ENCODE measurements around the gene IL36A.

Gene IL36A

DNA sequence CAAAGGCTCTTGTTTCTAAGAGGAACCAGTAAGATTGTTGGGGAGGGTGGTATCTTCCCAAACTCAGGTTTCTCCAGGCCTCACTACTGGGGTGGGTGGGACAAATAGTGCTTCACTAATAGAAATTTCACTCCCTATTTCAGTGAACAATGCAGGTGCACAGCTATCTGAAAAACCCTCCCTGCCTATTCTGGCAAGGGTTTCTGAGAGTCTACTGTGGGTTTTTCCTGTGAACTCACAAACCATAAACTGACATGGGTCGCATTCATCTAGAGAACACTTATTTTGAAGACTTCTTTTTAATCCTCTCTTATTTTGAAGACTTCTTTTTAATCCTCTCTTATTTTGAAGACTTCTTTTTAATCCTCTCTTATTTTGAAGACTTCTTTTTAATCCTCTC, 4.4 kb downstream of the IL36A start:
- no peak for DNase-seq

DNA sequence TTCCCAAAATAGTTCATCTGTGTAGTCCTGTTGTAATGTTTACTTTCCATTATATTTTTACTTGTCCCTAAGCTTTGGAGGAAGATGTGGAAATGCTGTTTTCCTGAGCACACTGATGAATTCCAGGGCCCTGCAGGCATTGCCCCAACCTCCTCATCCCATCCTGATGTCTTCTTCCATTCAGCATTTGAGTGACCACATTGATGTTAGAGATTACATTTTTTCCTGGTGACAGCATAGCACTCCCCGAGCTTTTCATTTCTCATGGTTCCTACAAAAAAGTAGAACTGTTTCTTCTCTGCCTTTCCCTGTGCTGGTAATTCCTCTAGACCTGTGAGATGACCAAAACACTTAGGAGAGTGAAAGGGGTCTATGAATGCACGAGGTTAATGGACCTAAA, 4.8 kb downstream of the IL36A start:
- no peak for DNase-seq

DNA sequence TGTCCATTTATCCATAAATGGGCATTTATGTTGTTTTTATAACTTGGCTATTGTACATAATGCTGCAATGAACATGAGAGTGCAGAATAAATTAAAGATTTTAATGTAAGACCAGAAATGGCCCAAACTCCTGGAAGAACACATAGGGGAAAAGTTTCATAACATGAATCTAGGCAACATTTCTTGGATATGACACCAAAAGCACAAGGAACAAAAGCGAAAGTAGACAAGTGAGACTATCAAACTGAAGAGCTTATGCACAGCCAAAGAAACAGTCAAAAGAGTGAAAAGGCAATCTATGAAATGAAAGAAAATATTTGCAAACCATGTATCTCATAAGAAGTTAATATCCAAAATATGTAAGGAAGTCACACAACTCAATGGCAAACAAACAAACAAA, 5.8 kb downstream of the IL36A start:
- no peak for DNase-seq

DNA sequence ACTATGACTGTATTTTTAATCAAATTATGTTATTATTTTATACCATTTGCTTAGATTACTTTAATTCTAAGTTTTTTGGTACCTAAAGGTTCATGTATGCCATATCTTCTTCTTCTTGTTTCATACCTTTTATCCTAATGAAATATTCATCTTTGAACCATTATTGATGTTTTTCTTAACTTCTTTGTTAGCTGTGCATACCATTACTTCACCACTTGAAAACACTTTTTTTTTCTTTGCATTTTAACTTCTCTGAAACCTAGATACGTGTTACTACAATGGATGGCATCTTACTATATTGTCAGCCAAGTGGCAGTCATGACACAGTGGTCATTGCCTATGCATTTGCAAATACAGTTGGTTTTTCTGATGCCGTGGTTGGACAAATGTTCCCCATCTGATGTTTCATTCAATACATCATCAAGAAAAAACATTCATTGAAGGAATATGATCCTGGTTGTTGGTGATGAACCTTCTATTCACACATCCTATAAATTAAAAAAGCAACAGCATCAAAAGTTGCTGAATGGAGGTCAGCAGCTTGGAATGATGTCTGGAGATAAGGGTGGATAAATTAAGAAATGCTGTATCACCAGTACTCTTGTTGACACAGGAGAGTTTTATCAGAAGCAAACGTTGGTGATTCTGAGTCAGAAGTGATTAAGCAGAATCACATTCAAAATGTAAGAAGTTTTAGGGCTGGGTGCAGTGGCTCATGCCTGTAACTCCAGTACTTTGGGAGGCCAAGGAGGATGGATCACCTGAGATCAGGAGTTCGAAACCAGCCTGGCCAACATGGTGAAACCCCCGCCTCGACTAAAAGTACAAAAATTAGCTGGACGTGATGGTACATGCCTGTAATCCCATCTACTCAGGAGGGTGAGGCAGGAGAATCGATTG, 7.4 kb downstream of the IL36A start:
- DNase-seq: no peak

DNA sequence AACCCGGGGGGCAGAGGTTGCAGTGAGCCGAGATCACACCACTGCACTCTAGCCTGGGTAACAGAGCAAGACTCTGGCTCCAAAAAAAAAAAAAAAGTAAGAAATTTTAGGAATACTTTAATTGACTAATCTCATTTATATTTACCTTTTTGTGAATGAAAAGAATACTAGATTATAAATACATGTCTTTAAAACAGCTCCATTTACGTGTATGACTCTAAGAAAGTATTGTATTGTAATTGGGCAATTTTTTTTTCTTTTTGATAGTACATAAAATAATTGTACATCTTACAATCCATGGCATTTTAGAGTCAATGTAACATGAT, 8.0 kb downstream of the IL36A start:
- DNase-seq: no peak

DNA sequence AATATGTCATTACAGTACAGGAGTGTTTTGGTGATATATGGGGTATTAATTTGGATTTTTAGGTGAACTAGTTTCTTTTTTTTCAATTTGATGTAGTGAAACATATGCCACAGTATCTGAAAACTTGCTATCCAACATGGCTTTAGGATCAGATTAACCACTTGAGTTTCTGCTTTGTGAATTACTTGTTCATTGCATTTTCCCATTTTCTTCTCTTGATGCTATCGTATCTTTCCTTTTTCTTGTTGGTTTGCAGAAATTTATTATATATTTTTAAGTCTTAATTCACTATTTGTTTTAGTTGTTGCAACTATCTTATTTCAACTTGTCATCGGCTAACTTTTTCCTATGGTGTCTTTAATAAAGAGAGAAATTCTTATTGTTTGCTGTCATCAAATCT, 8.8 kb downstream of the IL36A start:
- no peak for DNase-seq

DNA sequence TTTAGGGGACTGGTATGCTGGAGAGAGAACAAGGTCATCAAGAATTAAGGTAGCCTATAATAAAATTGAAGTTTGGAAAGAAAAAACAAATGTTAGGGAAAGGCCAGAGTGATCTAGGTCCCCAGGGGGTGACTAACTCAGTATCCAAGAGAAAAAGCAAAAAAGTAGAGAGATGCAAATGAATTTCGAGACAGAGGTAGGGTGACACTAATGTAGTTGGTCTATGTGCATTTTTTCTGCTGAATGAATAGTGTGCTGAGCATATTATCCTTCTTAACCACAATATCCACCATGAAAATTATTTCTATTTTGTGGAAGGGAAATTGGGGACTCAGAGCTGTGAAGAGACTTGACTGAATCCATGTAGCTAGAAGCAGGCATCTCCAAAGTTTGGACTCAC, 9.8 kb downstream of the IL36A start:
- DNase-seq: no peak

DNA sequence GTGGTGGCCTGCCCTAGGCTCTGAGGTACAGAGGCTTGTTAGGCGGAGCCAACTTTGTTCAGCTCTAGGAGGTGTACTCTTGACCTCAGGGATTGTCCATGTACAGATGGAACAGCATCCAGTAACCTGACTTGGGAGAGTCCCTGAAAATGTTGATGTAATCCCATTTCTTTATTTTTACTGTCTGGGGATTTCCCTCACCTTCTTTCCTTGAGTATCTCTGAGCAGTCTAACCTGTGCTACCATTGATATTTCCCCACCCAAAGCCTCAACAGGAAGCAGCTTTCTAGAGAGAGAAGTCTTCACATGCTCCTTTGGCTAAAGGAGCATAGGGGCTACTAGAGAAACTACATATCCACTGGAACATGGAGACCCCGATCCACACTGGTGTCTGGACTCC, 10.4 kb downstream of the IL36A start:
- no peak for DNase-seq

DNA sequence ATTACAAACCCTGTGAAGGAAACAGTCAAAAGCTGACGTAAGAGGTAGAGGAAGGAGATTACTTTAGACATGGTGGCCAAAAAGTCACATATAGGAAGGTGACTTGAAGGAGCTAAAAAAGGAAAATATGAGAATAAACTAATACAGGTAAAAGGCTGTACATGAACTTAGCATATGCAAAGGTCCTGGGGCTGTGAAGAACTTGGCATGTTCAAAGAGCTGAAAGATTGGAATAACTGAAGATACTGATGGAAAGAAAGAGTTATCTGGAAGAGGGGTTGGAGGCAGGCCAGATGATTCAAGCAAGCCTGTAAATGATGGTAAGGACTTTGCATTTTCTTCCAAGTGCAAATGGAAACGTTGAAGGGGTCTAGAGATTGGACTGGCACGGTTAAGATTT, 13.2 kb downstream of the IL36A start:
- no peak for DNase-seq

DNA sequence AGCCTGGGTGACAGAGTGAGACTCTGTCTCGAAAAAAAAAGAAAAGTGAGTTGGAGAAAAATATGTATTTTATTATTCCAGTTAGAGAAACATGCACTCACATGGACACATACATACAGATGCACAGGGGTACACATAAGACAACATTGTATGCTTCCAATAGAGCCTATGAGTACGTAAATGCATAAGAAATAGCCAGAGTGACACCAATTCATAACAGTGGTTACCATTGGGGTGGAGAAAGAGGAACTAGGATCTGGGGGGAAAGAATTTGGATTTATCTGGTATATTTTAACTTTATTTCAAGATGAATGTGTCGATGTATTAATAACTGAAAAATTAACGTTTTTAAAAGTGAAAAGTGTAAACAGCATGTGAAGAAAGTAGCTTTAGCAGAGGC, 16.1 kb downstream of the IL36A start:
- no peak for DNase-seq

DNA sequence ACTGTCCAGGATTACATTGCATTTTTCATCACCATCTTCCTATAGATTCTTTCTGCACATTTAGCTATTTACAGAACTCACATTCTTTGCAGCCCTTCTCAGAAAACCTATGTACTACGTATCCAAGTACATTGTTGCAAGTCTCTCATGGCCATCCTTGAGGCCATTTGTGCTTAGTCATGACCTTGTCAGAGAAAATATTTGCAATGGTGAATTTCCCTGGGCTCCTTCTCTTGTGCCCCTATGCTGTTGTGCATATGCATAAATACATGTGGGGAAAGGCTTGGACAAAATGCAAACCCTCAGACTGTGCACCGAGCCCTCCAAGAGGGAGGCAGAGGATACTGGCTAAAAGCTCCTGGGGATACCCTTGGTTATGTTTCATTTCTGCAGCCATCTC, 19.5 kb downstream of the IL36A start:
- no peak for DNase-seq

DNA sequence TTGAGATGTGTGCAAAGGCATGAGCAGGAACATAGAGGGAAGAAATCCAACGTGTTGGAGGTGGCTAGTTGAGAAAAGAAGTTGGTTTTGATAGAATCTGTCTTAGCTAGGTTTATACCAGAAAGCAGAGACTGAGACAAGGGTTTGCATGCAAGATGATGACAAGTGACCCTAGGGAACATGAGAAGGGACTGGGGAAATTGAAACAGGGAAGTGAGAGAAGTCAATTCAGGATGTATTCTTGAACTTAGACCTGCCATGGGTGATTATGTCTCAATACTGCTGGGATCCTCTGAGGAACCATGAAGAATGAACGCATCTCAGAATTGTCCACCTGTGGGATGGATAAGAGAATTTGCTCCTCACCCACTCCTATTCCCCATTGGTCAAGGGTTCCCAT, 20.5 kb downstream of the IL36A start:
- no peak for DNase-seq

DNA sequence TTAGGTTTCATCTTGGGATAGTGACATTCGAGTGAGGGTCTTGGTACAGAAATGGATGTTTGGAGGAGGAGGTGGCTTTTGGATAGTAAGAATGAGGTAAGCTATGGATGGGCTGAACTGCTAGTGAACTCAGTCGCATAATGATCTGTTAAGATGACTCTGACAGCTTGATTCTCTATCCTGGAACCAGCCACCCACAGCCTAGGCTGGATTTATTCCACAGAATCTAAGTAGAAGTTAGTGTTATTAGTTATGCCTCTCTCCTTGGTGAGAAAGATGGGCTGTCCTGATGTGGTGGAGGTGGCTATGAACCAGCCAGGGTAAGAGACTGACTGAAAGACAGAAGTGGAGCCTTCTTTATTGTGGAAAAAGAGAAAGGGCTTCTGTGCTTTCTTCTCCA, 22.4 kb downstream of the IL36A start:
- no peak for DNase-seq

DNA sequence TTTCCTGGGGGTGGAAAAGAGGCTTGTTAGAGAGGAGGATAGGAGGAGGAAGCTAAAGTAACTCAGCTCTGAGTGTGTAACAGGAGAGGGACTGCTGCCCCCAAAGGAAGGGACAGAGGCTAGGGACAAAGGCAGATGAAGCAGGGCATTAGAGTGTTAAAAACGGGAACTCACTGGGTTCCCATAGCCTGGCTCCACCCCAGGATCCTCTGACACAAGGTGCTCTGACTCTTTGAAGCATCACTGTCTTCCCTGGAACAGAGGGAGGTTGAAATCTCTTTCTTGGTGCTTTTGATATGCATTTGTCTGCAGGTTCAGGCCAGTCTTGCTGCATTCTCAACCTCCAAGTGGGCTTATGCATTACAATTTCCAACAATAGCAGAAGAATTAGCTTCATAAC, 22.9 kb downstream of the IL36A start:
- DNase-seq: no peak

DNA sequence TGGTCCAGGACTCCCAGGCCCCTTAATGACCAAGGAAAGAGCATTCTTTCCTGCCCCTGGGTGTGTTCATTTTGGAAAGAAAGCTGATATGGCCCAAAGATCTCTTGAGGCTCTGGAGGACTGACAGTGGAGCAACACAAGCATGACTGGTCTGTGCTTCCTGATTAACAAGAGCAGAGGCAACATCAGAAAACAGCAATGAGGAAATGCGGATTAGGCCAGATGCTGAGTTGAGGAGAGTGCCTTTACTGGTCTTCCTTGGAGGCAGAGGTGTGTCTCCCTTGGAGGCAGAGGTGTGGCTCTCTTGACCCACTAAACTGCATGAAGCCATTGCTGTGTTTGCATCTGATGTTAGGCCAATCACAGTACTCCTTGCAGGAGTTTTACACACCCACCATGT, 27.5 kb downstream of the IL36A start:
- DNase-seq: no peak

DNA sequence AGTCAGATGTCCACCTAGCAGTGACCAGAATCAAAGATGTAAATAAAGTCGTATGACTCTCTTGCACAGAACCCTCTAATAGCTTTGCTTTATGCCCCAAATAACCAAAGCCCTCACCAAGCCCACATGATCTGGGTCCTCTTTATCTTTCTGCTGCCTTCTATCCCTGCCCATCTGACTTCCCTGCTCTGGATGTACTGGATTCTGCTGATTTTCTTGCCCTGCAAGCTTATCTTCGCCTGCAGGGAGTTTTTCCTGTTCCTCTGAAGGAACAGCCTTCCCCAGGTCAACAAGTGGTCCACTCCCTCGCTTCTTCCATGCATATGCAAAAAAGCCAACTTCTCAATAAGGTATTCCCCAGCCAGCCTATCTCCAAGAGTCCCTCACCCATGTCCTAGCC, 28.8 kb downstream of the IL36A start:
- DNase-seq: no peak

DNA sequence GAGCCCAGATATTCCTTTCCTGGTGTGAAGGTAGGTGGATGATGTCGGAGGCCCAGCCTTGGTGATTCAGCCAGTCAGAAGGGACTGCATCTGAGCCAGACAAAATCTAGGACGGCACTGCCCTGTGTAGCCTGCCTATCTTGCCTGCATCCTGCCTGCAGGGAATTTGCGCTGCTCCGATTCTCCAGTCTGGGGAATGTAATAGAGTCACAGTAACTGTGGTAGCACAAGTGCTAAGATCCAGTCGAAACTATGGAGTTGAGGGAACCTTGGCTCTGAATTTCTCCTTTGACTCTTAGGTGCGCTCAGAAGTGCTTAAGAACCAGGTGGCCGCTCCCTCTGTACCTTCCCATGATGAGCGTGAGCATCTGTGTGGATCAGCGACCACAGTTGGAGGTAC, 31.5 kb downstream of the IL36A start:
- DNase-seq: no peak

DNA sequence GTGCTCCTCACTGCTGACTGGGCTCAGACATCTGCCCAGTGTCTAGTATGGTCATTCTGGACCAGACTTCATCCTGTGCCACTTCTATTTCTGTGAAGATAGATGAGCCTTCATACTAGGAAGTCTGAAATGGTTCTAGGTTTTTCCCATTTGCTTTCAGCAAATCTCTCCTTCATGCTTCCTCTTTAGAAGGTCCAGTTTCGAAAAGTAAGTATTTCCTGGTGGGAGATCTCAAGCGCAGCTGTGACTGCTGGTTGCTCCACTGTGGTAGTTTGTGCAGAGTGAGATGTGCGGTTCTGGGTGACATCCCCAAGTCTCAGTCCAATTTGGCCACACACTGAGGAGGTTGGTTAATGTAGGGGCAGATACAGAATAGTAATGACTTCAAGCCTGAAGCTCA, 33.0 kb downstream of the IL36A start:
- no peak for DNase-seq

DNA sequence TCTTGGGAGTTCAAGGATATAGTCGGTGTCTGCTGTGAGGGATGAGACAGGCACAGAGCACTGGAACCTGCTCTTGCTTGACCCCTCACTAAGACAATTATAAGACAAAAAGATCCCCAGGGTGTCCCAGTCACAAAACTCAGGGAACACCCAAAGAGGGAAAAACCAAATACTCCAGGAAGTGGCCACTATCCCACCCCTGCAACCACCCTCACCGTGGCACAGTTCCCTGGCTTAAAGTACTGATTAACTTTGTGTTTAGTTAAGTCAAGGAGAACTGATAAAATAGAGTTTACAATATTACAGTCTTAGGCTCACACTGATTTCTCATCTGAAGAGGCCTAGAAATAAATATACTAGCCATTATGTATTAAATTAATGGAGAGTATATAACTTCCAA, 33.9 kb downstream of the IL36A start:
- no peak for DNase-seq

DNA sequence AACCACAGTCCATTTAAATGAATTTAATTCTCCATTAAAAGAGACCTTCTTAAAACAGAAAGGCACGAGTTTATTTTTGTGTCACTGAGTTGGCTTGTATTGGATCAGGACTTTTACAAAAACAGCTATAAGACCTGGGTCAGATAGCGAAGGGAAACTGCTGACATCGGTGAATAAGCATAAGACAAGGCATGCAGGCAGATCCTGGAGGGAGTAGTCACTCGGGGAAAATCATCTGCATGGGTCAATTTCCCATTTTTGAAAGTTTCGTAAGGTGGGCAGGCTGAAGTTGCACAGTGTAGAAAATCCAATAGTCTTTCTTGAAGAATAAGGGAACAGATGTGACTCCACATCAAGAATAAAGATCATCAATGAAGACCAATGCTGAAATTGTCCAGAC, 34.5 kb downstream of the IL36A start:
- no peak for DNase-seq

DNA sequence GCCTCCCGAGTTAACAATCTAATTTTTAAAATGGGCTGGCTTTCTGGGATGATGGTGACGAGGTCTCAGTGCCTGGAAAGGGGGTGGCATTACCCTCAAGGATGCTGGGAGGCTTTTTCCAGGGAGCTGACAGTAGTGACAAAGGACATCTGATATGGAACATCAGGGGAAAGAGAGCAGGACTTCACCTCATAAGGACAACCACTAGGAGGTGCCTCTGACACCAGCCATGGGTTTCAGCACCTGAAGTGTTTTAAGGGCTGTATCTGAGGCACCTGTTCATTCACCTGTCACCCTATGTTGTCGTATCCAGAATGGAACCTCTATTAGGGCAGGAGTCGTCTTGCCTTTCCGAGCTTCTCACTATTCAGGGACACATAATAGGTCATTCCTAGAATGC, 36.6 kb downstream of the IL36A start:
- no peak for DNase-seq

DNA sequence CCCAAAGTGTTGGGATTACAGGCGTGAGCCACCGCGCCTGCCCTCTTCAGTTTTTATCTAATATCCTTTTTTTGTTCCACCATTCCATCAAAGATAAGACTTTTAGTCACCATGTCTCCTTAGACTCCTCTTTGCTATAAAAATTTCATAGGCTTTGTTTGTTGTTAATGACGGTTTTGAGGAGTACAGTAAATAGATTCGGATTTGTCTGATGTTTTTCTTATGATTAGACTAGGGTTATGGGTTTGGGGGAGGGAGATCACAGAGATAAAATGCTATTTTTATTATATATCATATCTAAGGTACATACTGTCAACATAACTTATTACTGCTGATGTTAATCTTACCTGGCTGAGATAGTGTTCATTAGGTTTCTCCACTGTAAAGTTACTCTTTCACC, 41.2 kb downstream of the IL36A start:
- DNase-seq: no peak

DNA sequence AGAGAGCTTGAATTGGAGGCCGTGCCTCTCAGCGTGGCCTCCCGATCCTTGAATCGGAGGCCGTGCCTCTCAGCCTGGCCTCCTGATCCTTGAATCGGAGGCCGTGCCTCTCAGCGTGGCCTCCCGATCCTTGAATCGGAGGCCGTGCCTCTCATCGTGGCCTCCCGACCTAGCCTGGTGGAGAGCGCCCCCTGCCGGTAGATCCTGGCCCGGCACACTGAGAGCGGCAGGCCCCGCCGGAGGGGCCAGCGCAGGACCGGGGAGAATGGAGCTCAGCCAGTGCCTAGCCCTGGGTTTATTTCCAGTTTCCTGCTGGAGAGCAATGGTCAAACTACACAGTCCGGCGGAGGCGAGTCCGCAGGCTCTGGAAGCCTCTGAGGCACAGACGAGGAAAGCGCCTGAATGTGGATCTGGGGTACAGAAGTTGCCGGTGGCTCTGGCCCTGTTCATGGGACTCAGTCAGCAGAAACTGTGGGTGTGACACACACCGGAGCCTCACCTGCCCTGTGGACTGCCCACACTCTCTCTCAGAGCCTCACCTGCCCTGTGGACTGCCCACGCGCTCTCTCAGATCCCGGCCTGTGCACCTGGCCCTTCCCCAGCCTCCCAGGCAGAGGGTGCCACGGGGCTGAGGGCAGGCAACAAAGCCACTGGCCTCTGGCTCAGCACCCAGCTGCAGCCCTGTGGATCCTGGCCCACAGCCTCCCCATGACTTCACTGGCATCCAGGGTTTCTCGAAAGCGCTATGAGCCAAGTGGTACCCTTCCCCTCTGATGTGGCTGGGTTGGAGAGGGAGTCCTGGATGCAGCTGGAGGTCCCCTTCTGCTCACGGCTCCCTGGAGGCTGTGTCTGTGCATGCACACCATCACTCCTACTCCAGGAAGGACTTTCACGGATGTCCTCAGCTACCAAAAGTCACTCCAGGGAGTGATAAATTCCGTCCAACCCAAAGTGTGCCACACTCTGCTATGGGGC, 45.9 kb downstream of the IL36A start:
- DNase-seq: no peak

DNA sequence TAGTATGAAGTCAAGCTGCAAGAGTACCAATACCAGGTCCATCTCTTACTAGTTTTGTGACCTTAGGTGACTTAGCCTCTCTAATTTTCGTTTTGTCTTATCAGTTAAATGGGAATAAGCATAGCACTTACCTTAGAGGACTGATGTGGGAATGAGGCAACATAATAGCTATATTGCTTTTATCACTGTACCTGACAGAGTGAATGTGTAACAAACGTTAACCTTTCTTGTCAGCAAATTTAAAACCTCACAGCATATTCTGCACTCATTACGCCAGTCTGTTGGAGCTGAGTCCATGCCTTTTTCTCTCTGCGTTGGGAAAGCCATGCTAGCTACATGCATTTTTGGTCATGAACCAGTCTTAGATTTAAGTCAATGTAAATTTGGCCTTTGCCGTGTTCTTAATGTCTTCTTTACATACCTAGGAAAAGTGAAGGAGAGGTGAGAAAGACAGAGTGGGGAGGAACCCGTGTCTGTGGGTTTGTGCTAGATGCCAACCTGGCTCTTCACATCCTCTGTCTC, 47.2 kb downstream of the IL36A start, which contains the start of gene IL36B:
IL36B (minus strand) TSS at position 472 of the 522 bp plus-strand sequence.
- no peak for DNase-seq

Measured in femur (tissue), 1 donor.